Right atrium auricular region (tissue), 2 donors: ENCODE measurements around the gene EIF5A. TPM values are rescaled to one million over a fixed set of nuclear protein-coding genes. Genes with fewer than 3 reads are reported as not detected.

Experiments
- DNase-seq: peaks from one replicate; pipeline ENCODE4 v3.0.0-alpha.2; 2019; ENCODE audit warnings: low spot score
- H3K27ac ChIP-seq, 2 donors: fragments of 200-600 bp; sonication (generic); 1 replicate in 1 of 2; 2 replicates in 1 of 2; pipeline ENCODE4 v1.5.1; 2016 to 2019
- H3K27me3 ChIP-seq, 2 donors: fragments of 200-600 bp; sonication (generic); one replicate each; pipeline versions ENCODE4 v1.5.1 to v1.6.0; 2017 to 2019
- H3K36me3 ChIP-seq: fragments of 200-600 bp; sonication (generic); one replicate; pipeline ENCODE4 v1.5.1; 2016
- H3K4me1 ChIP-seq, 2 donors: fragments of 200-600 bp; sonication (generic); one replicate each; pipeline versions ENCODE4 v1.5.1 to v1.6.0; 2017 to 2019
- H3K4me3 ChIP-seq, 2 donors: fragments of 200-600 bp; sonication (generic); 1 replicate in 1 of 2; 2 replicates in 1 of 2; pipeline ENCODE4 v1.5.1; 2017 to 2019; ENCODE audit warnings: mild to moderate bottlenecking in 1 of 2, moderate library complexity in 1 of 2
- H3K9me3 ChIP-seq, 2 donors: fragments of 200-600 bp; sonication (generic); one replicate each; pipeline ENCODE4 v1.5.1; 2019
- CTCF ChIP-seq, 2 donors: fragments of 200-600 bp; sonication (generic); IDR thresholded peaks; one replicate each; pipeline ENCODE4 v1.5.1; 2019; ENCODE audit warnings: antibody characterized with exemption in 2 of 2
- total RNA-seq, 2 donors: library from RNA; depleted of rRNA; stranded (reverse); fragments of >200 nt; gene quantifications; one replicate each; pipeline ENCODE4 v1.1.0, GENCODE V29; 2016

Gene EIF5A
- total RNA-seq, 2 donors from 2014 or later, result 131 to 164 TPM

DNA sequence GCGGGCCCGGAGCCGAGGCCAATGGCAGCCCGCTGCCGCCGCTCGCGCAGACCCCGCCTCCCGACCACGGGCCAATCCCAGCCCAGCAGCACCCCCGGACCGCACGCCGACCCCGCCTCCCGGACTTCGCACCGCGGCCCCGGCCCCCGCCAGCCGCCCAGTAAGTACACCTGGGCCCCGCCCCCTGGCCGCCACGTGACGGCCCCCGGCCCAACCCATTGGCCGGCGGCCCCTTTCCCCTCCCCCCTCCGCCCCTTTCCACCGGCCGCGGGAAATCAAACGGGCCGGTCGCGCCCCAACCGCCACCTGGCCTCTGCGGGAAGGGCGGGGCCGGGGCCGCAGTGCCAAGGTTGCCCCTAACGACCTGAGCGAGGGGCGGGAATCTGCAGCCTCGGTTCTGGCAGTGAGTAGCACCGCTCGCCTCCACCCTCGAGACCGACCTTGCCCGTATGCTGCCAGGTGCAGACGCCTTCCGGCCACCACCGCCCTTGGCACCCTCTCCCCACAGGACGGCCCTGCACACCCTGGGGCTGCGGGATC, 12.7 kb upstream of the EIF5A start, which contains the start of gene YBX2:
TSS of gene YBX2 (minus strand) at position 26 of the 540 bp plus-strand sequence. CDS start 139 bp downstream, outside the sequence.
- TF ChIP-seq CTCF (IDR thresholded peaks at IDR 0.05), result no peak
- H3K4me3 ChIP-seq, result peak within 1 kb of the TSS; percentile 13 to 43
- peak within 1 kb of the TSS; percentile 78 to 81 for H3K27ac ChIP-seq
- H3K4me1 ChIP-seq, result peaks cover 0 to 69% of the 10 kb centered on the region in 2 donors
- peaks cover 0 to 8% of the 10 kb centered on the region in 2 donors for H3K27me3 ChIP-seq
- no peak for DNase-seq
- no peaks in the 10 kb centered on the region for H3K36me3 ChIP-seq
- H3K9me3 ChIP-seq, result no peaks in the 10 kb centered on the region

- TF ChIP-seq CTCF (IDR thresholded peaks at IDR 0.05), result no peak
- H3K4me1 ChIP-seq, result peaks cover 0 to 63% of the 10 kb centered on the region in 2 donors
- H3K27me3 ChIP-seq, result peaks cover 0 to 8% of the 10 kb centered on the region in 2 donors
These were observed 11.9 kb upstream of the EIF5A start for GRCh38 chr17:7295230-7296180.

DNA sequence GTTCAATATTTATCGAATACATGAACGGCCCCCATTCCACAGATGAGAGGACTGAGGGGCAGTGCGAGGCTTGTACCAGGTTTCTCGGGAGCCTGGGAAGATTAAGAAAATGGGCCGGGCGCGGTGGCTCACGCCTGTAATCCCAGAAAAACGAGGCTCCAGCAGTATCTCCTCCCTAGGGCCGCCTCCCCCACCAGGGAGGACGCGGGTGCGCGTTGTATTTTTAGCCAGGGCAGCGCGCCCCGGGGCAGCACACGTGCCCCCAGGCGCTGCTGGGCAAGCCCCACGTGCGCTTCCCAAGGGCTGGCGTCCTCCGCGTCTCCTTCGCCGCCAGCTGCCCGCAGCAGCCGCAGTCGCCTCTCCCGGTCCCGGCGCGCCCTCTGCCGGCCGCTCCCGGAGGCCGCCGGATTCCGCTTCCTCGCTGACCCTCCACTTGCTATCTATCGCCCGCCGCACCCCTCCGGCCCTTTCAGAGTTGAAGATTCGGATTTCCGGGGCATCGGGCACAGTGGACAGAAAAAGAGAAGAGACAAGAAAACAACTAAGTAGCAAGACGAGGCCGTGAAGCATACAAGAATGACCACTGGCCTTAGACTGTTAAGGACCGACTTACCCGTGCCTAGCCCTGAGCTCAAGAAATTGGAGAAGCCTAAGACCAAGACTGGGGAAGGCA, 11.1 kb upstream of the EIF5A start:
- H3K9me3 ChIP-seq, result no peaks in the 10 kb centered on the region
- peak; percentile 94 to 98 for TF ChIP-seq CTCF (IDR thresholded peaks at IDR 0.05)
- peak overlapping the region; percentile 78 to 81 for H3K27ac ChIP-seq
- H3K4me1 ChIP-seq, result peaks cover 0 to 55% of the 10 kb centered on the region in 2 donors
- peak overlapping the region in 1 of 2 donors; percentile 16 for H3K4me3 ChIP-seq
- no peaks in the 10 kb centered on the region for H3K36me3 ChIP-seq
- peak; percentile 79 for DNase-seq
- H3K27me3 ChIP-seq, result peaks cover 0 to 8% of the 10 kb centered on the region in 2 donors

More at GRCh38 chr17:7295230-7296180, 11.9 kb upstream of the EIF5A start:
- Histone ChIP-seq H3K27ac (peak overlapping the region; percentile 78 to 81), H3K36me3 (no peaks in the 10 kb centered on the region), H3K4me3 (peak overlapping the region; percentile 13 to 43), H3K9me3 (no peaks in the 10 kb centered on the region)
- no peak for DNase-seq

GRCh38 chr17:7304179-7304578, 3.2 kb upstream of the EIF5A start:
- H3K27me3 ChIP-seq, result no peaks in the 10 kb centered on the region
- TF ChIP-seq CTCF (IDR thresholded peaks at IDR 0.05), result no peak
- DNase-seq, result no peak

GRCh38 chr17:7307686-7308624, 527 bp downstream of the EIF5A start:
- Histone ChIP-seq H3K36me3 (peaks cover 35% of the 10 kb centered on the region), H3K27ac (peak overlapping the region; percentile 99), H3K27me3 (no peaks in the 10 kb centered on the region), H3K4me3 (peak overlapping the region; percentile 90 to 95), H3K9me3 (no peaks in the 10 kb centered on the region), H3K4me1 (peaks cover 0 to 29% of the 10 kb centered on the region in 2 donors)
- no peak for TF ChIP-seq CTCF (IDR thresholded peaks at IDR 0.05)
- no peak for DNase-seq

More at GRCh38 chr17:7304179-7304578, 3.2 kb upstream of the EIF5A start:
- Histone ChIP-seq H3K9me3 (no peaks in the 10 kb centered on the region), H3K27ac (no peak overlapping the region), H3K4me3 (no peak overlapping the region), H3K36me3 (no peaks in the 10 kb centered on the region), H3K4me1 (peaks cover 0 to 17% of the 10 kb centered on the region in 2 donors)
